NCI-H82 treated with DMSO at 0.1 percent for 48 hours (cell line): ENCODE data around the gene LRFN3.
"Not testable (repeated sequence)": the region's sequence is repeated elsewhere in the genome, so short reads cannot be mapped to it uniquely, and the experiment has no call there.

Experiments
- DNase-seq: peaks from one replicate; lab custom pipeline; 2025; ENCODE audit not compliant: unreplicated experiment; lab: John Stamatoyannopoulos, UW

LRFN3 gene

GRCh38 chr19:35963514-35963913, 27.3 kb downstream of the LRFN3 start:
- no peak for DNase-seq

GRCh38 chr19:35966771-35967170, 30.6 kb downstream of the LRFN3 start:
- no peak for DNase-seq

GRCh38 chr19:35973487-35973886, 37.3 kb downstream of the LRFN3 start:
- peak; percentile 4 for DNase-seq

- DNase-seq = no peak
These were observed 39.5 kb downstream of the LRFN3 start for GRCh38 chr19:35975608-35976214.

- DNase-seq = peak; percentile 79
These were observed 41.5 kb downstream of the LRFN3 start for GRCh38 chr19:35977446-35978222.

- no peak for DNase-seq
These were observed 42.1 kb downstream of the LRFN3 start for GRCh38 chr19:35978271-35978670.

- no peak for DNase-seq
These were observed 42.7 kb downstream of the LRFN3 start for GRCh38 chr19:35978832-35979365.

- not testable (repeated sequence) for DNase-seq
These were observed 44.8 kb downstream of the LRFN3 start for GRCh38 chr19:35980997-35981396.

- DNase-seq = no peak
These were observed 47.0 kb downstream of the LRFN3 start for GRCh38 chr19:35983177-35983576.

GRCh38 chr19:35986111-35986510, 49.9 kb downstream of the LRFN3 start:
- DNase-seq = no peak

GRCh38 chr19:35986664-35987570, 50.7 kb downstream of the LRFN3 start:
- DNase-seq = peak; percentile 24

- no peak for DNase-seq
These were observed 51.4 kb downstream of the LRFN3 start for GRCh38 chr19:35987571-35987896.

GRCh38 chr19:35988824-35989223, 52.6 kb downstream of the LRFN3 start:
- no peak for DNase-seq

- DNase-seq = no peak
These were observed 54.0 kb downstream of the LRFN3 start for GRCh38 chr19:35990156-35990555.

- DNase-seq = no peak
These were observed 54.9 kb downstream of the LRFN3 start for GRCh38 chr19:35990771-35991730.

- peak; percentile 87 for DNase-seq
These were observed 55.7 kb downstream of the LRFN3 start for GRCh38 chr19:35991731-35992450.

GRCh38 chr19:35992907-35993765, 57.0 kb downstream of the LRFN3 start:
- DNase-seq = no peak

GRCh38 chr19:35993923-35994598, 57.9 kb downstream of the LRFN3 start:
- no peak for DNase-seq
